Frontal cortex (tissue), 1 donor: ENCODE data around the gene ARGLU1. TPM values are rescaled to one million over a fixed set of nuclear protein-coding genes. Genes with fewer than 3 reads are reported as not detected.

Experiments
- total RNA-seq: library from RNA; depleted of rRNA; stranded (reverse); fragments of >200 nt; gene quantifications from one replicate; pipeline ENCODE4 v1.2.3, GENCODE V29; 2014

The ARGLU1 gene
- total RNA-seq, 1 donor from 2014 or later, result 97.4 TPM

Other genes starting within 250 kb of the ARGLU1 start
- gene EFNB2, start 32.5 kb downstream of the ARGLU1 start, total RNA-seq, result 73.4 TPM